OCI-LY7 (cell line): ENCODE measurements around the gene SLC16A9.
"Not testable (repeated sequence)": the region's sequence is repeated elsewhere in the genome, so short reads cannot be mapped to it uniquely, and the experiment has no call there.

Source experiments
- CTCF ChIP-seq: fragments of 200-600 bp; sonication (generic); conservative IDR thresholded peaks from 2 replicates; pipeline ENCODE4 v1.5.1; 2014; ENCODE audit warnings: mild to moderate bottlenecking, antibody characterized with exemption, low read length, moderate library complexity, mixed read lengths
- EZH2phosphoT487 ChIP-seq: fragments of 200-600 bp; sonication (generic); IDR thresholded peaks from 2 replicates; pipeline ENCODE4 v1.6.1; 2018; ENCODE audit warnings: low read depth, borderline replicate concordance, mild to moderate bottlenecking, mixed run types, antibody characterized with exemption, low read length, moderate library complexity, mixed read lengths

GRCh38 chr10:59641688-59642087 is 68.0 kb downstream of the SLC16A9 start:
- not testable (repeated sequence) for TF ChIP-seq CTCF, EZH2phosphoT487
